Ovary (tissue), 9 donors: Measurements from ENCODE around the gene ARHGEF7. TPM values are rescaled to one million over a fixed set of nuclear protein-coding genes. Genes with fewer than 3 reads are reported as not detected.
"Not testable (repeated sequence)": the region's sequence is repeated elsewhere in the genome, so short reads cannot be mapped to it uniquely, and the experiment has no call there.

Source experiments
- DNase-seq, 5 donors: peaks; one replicate each; pipeline ENCODE4 v3.0.0-alpha.2; 2019 to 2020
- H3K27ac ChIP-seq, 2 donors: fragments of 200-600 bp; one replicate each; pipeline versions ENCODE4 v1.5.1 to v1.8.0; 2019 to 2022
- H3K27me3 ChIP-seq: fragments of 200-600 bp; one replicate; pipeline ENCODE4 v1.8.0; 2022
- H3K36me3 ChIP-seq: fragments of 200-600 bp; sonication (generic); one replicate; pipeline ENCODE4 v1.5.1; 2019
- H3K4me1 ChIP-seq: one replicate; pipeline ENCODE4 v1.8.1; 2013; ENCODE audit warnings: mild to moderate bottlenecking, moderate library complexity; ENCODE audit not compliant: insufficient read depth
- H3K4me3 ChIP-seq: fragments of 200-600 bp; sonication (generic); one replicate; pipeline ENCODE4 v1.5.1; 2017
- H3K9me3 ChIP-seq, 2 donors: fragments of 200-600 bp in 1 of 2; sonication (generic) in 1 of 2; one replicate each; pipeline versions ENCODE4 v1.5.1 to v1.8.1; 2013 to 2019; ENCODE audit warnings: mild to moderate bottlenecking in 1 of 2, moderate library complexity in 1 of 2
- EP300 ChIP-seq: sonication (generic); formaldehyde crosslinking; IDR thresholded peaks from one replicate; pipeline ENCODE4 v1.6.1; 2017; ENCODE audit warnings: antibody characterized with exemption
- POLR2A ChIP-seq: fragments of 450-650 bp; IDR thresholded peaks from one replicate; pipeline ENCODE4 v1.6.1; 2017; ENCODE audit warnings: antibody characterized with exemption, mild to moderate bottlenecking, moderate library complexity
- WGBS, 3 donors: extraction: QIAGEN DNeasy Blood & Tissue Kit in 1 of 3; methylation state at CpG; one replicate each; pipeline versions ENCODE4 v1.1.5 to v1.1.7; 2013 to 2017; 5-methylcytosine and 5-hydroxymethylcytosine counted together
- intact Hi-C, 4 donors: fragments of 100-400 bp; cut with DNase I; formaldehyde crosslinking; loops; one replicate each; pipeline versions ENCODE4 v1.11.0 to v1.15.1; 2022 to 2023
- polyA plus RNA-seq, 2 donors: library from polyadenylated mRNA; stranded (reverse); fragments of 200-250 nt in 1 of 2; fragments of 350-450 nt in 1 of 2; fragmentation: Illumina TruSeq in 1 of 2; extraction: RNeasy Lipid Tissue Mini Kit (QIAGEN cat#74804) in 1 of 2; gene quantifications; one replicate each; pipeline ENCODE4 v1.2.3, GENCODE V29; 2013 to 2014
- total RNA-seq, 7 donors: library from RNA; depleted of rRNA in 2 of 7; stranded (reverse); fragments of >200 nt in 2 of 7; fragmentation: NEBNext Ultra II Directional in 3 of 7; extraction: Animal tissue kit (Norgen Biotek cat#: 25700) in 3 of 7; gene quantifications; one replicate each; pipeline versions ENCODE4 v1.1.0 to v1.2.4, GENCODE V29; 2016 to 2023
- TF ChIP-seq, protein P1 (sequence below), 3 donors: fragments of 450-650 bp in 2 of 3; fragments of 200-600 bp in 1 of 3; IDR thresholded peaks; one replicate each; pipeline versions ENCODE4 v1.5.1 to v1.8.0; 2016 to 2022; ENCODE audit warnings: antibody characterized with exemption in 3 of 3, mild to moderate bottlenecking in 1 of 3
- donor health status: DM: no; HTN: no; CAD: no; lungs with moderate emphysema.
- donor health status: DM: no; HTN: no; CAD: no.
- donor health status: Bipolar disorder and iron deficiency.
- donor health status: DM: yes; HTN: yes; CAD: no.
- donor health status: DM: no; HTN: no; CAD: no.
- donor health status: DM: yes; HTN: yes; CAD: no.

The ARHGEF7 gene
- total and polyA plus RNA-seq, 9 donors, result 27.6 to 58.5 (median 52.2) TPM

- WGBS, 3 donors, result 72 to 87% (median 81%) methylated on average over 4 of the region's 4 CpGs
- TF ChIP-seq, protein P1, sequence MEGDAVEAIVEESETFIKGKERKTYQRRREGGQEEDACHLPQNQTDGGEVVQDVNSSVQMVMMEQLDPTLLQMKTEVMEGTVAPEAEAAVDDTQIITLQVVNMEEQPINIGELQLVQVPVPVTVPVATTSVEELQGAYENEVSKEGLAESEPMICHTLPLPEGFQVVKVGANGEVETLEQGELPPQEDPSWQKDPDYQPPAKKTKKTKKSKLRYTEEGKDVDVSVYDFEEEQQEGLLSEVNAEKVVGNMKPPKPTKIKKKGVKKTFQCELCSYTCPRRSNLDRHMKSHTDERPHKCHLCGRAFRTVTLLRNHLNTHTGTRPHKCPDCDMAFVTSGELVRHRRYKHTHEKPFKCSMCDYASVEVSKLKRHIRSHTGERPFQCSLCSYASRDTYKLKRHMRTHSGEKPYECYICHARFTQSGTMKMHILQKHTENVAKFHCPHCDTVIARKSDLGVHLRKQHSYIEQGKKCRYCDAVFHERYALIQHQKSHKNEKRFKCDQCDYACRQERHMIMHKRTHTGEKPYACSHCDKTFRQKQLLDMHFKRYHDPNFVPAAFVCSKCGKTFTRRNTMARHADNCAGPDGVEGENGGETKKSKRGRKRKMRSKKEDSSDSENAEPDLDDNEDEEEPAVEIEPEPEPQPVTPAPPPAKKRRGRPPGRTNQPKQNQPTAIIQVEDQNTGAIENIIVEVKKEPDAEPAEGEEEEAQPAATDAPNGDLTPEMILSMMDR (IDR thresholded peaks at IDR 0.05), result no peak
- no peak for TF ChIP-seq EP300
- no peak for TF ChIP-seq POLR2A
- Histone ChIP-seq H3K9me3 (no peaks in the 10 kb centered on the region), H3K36me3 (no peaks in the 10 kb centered on the region), H3K27ac (no peak overlapping the region), H3K4me1 (no peaks in the 10 kb centered on the region), H3K4me3 (no peak overlapping the region), H3K27me3 (no peaks in the 10 kb centered on the region)
- intact Hi-C loops, result no loop called here
- no peak for DNase-seq
These were observed 32.9 kb upstream of the ARHGEF7 start for GRCh38 chr13:111082240-111082639.

GRCh38 chr13:111082769-111083168, 32.3 kb upstream of the ARHGEF7 start:
- H3K4me3 ChIP-seq, H3K9me3 ChIP-seq, H3K27me3 ChIP-seq, DNase-seq, intact Hi-C loops, H3K36me3 ChIP-seq, H3K4me1 ChIP-seq, H3K27ac ChIP-seq: not testable (repeated sequence)
- WGBS, 3 donors, result 94 to 96% (median 95%) methylated on average over 14 of the region's 14 CpGs

GRCh38 chr13:111083693-111084092, 31.4 kb upstream of the ARHGEF7 start:
- H3K27me3 ChIP-seq, intact Hi-C loops, DNase-seq, H3K4me1 ChIP-seq, H3K9me3 ChIP-seq, H3K36me3 ChIP-seq, H3K27ac ChIP-seq, H3K4me3 ChIP-seq: not testable (repeated sequence)
- 60 to 87% (median 79%) methylated on average over 1 to 15 of the region's 25 CpGs for WGBS, 3 donors

GRCh38 chr13:111090169-111090568, 24.9 kb upstream of the ARHGEF7 start:
- TF ChIP-seq EP300 (no peak), POLR2A (no peak)
- TF ChIP-seq, protein P1 (IDR thresholded peaks at IDR 0.05), result no peak
- no peak for DNase-seq
- 65 to 77% (median 72%) methylated on average over 7 of the region's 7 CpGs for WGBS, 3 donors
- Histone ChIP-seq H3K27me3 (no peaks in the 10 kb centered on the region), H3K4me1 (no peaks in the 10 kb centered on the region), H3K36me3 (no peaks in the 10 kb centered on the region), H3K27ac (no peak overlapping the region), H3K4me3 (no peak overlapping the region), H3K9me3 (no peaks in the 10 kb centered on the region)
- intact Hi-C loops, result no loop called here

DNA sequence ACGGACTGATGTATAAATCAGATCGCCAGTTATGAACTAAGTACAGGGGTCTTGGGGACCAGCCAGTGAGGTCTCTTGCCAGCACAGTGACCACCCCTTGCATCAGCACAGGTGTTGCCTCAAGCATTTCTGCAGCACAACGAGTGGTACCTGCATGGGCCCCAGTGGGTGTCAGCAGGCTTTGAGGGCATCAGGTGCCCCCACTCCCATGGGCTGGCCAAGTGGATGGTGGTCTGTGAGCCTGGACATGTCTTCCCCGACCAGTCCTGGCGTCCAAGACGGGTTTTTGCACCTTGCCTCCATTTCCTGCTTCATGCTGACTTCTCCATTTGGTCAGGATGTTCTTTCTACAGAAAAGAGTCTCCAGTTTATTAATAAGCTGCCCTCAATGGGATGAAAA, 22.4 kb upstream of the ARHGEF7 start:
- no peaks in the 10 kb centered on the region for H3K36me3 ChIP-seq
- DNase-seq, result no peak
- no peaks in the 10 kb centered on the region for H3K9me3 ChIP-seq
- H3K4me3 ChIP-seq, result no peak overlapping the region
- TF ChIP-seq, protein P1 (IDR thresholded peaks at IDR 0.05), result no peak
- no peak for TF ChIP-seq POLR2A
- TF ChIP-seq EP300, result no peak
- no peaks in the 10 kb centered on the region for H3K27me3 ChIP-seq
- intact Hi-C loops, result no loop called here
- H3K4me1 ChIP-seq, result no peaks in the 10 kb centered on the region
- 77 to 80% (median 80%) methylated on average over 6 of the region's 6 CpGs for WGBS, 3 donors
- no peak overlapping the region for H3K27ac ChIP-seq

DNA sequence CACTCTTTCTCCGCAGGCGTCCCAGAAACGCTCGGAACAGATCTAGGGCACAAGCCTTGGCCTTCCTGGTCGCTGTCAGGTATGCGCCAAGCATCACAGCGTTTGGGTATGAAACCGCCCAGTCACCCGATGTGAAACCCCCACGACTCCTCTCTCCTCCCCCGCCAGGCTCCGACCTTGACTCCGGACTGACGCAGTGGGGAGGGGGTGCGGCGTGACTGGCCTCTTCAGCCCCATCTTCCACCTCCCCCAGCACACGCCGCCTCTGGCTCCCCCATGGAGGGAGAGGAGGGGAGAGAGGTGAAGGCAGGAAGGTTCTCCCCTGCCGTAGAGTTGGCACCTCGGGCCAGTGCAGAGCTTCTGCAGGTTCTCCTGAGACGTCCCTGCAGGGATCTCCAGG, 22.0 kb upstream of the ARHGEF7 start:
- no peak for TF ChIP-seq EP300
- TF ChIP-seq, protein P1 (IDR thresholded peaks at IDR 0.05), result no peak
- DNase-seq, result no peak
- H3K27me3 ChIP-seq, result no peaks in the 10 kb centered on the region
- WGBS, 3 donors, result 60 to 78% (median 62%) methylated on average over 21 of the region's 21 CpGs
- intact Hi-C loops, result no loop called here
- H3K4me3 ChIP-seq, result no peak overlapping the region
- H3K36me3 ChIP-seq, result no peaks in the 10 kb centered on the region
- H3K27ac ChIP-seq, result no peak overlapping the region
- no peaks in the 10 kb centered on the region for H3K4me1 ChIP-seq
- no peaks in the 10 kb centered on the region for H3K9me3 ChIP-seq
